Ecto neural progenitor cell (in vitro differentiated cells): ENCODE data around the gene CSTPP1.
"Not testable (repeated sequence)": the region's sequence is repeated elsewhere in the genome, so short reads cannot be mapped to it uniquely, and the experiment has no call there.

Source experiments
- DNase-seq: peaks from one replicate; pipeline ENCODE4 v3.0.0-alpha.2; 2018; ENCODE audit warnings: low spot score

CSTPP1 gene

DNA sequence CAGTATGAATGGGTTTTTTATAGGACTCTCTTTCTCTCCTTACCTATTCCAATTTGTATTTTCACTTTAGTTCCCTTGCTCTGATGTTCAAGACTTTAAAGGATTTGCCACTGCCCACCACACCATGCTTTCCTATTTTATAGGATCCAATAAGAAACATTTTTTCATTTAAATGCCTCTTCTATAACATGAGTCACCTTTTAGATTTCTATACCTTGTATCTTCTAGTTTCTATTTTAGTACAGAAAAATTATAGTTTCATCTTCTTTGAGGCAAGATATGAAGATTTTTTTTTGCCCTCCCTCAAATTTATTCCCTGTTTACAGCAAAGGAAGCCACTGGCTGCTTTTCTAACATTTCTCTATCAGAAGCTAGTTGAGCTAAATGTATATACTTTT lies 163.4 kb downstream of the CSTPP1 start:
- DNase-seq, result no peak

DNA sequence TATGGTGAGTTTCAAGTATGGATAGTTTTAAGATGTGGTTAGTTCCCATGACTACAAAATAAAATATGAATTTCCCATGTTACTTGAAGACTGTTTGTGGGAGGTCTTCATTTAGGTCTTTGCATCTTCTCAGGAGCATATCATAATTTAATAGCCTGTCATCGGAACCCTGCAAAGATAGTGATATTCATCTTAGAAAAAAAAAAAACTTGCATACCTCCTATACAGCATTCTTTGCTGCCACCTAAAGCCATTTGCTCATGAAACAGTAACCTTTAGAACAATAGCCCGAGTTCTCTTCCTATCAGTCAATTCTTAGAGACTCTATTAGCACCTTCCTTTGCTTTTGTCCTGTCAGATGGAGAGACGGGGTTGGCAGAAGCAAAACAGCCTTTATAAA lies 164.8 kb downstream of the CSTPP1 start:
- no peak for DNase-seq

DNA sequence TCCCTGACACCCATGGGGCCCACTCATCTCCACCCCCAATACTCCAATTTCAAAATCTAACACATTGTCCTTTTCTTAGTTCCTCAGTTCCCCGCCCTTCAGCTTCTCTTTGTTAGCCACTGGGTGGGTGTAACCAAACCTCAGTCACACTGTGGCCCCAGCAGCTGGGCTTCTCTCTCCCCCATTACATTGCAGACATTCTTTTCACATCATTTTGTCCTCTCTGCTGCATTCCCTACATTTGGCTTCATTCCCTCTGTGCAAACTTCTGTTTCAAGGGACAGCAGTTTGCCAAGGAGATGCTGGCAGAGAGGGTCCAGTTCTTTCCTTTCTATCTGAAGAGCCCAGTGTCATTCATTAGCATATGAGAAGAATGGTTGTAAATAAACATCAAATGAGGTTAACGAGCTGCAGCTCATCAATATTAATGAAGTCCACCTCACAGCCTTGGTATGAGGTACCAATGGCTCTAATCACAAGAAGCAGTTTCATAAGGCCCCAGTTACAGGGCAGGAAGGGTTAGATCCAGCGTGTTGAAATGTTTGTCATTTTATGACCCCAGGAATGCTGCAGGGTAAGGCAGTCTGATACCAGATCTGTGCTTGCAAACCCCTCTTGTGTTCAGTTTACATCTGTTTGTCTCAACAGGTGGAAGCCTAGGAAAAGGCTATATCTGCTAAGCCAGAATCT lies 167.8 kb downstream of the CSTPP1 start:
- peak; percentile 52 for DNase-seq

GRCh38 chr11:47105541-47105940 lies 169.0 kb downstream of the CSTPP1 start:
- DNase-seq, result no peak

GRCh38 chr11:47105974-47106373 lies 169.4 kb downstream of the CSTPP1 start:
- DNase-seq, result no peak

DNA sequence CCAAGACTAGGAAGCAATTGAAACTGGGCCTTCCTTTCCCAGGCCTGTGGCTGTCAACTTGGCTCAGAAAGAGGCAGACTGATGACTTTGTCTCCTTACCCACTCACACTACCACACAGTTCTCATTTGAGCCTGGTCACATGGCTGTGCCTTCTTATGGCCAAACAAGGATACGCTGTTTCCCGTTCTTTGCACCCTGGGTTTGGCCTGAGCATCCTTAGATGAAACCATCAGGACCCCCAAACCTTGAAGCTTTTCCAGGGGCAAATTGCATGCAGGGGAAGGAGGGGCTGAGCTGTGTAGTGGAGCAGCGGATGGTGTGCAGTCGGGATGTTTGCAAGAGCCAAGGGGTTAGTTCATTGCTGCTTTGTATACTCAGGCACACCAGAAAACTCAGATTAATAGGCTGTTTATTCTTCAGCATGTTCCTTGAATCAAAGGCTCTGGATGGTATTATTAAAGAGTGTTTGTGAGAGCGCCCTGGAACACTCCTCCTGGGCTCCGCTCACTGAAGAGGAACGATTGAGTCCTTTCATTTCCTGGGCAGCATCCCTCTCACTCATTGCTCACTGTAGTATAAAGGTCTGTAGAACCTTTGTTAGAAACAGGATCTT lies 170.3 kb downstream of the CSTPP1 start:
- no peak for DNase-seq

DNA sequence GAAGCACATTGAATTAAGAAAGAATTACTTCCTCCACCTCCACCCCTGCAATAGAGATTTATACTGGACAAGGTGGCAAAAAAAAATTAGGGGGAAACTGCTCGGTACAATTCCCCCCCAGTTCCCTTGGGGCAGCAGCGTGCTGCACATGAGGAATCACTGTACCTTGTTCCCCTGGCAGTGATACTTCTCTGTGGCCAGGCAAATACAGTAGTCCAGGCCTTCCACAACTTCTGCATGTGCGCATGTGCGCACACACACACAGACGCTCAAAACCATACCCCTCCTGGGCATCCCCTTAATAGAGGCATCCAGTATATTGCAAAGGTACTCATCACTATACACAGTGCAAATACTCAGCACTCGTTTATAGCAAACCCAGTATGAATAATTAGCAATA lies 171.2 kb downstream of the CSTPP1 start:
- no peak for DNase-seq

DNA sequence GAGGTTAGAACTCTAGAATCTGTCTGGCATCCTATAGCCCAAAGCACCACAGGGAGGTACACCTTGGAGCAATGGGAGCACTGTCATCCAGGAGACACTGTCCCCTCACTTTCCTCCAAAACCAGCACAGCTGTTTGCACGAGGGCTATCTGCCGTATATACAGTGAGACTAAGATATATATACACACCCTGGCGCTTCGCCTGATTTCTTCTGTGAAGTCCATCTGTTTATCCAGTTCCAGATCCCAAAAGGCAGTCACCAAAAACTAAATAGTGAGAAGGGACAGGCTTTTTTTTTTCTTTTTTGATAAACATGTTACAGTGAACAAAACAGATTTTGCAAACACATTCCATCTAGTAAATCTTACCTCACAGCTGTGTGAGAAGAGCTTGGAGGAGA lies 171.7 kb downstream of the CSTPP1 start:
- no peak for DNase-seq

- DNase-seq, result no peak
Observed at GRCh38 chr11:47109051-47109726, 172.6 kb downstream of the CSTPP1 start.

GRCh38 chr11:47109727-47110246 lies 173.2 kb downstream of the CSTPP1 start:
- DNase-seq, result no peak

GRCh38 chr11:47111318-47111804 lies 174.8 kb downstream of the CSTPP1 start:
- no peak for DNase-seq

DNA sequence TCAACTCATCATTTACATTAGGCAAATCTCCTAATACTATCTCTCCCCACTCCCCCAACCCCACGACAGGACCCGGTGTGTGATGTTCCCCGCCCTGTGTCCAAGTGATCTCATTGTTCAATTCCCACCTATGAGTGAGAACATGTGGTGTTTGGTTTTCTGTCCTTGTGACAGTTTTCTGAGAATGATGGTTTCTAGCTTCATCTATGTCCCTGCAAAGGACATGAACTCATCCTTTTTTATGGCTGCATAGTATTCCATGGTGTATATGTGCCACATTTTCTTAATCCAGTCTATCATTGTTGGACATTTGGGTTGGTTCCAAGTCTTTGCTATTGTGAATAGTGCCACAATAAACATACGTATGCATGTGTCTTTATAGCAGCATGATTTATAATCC lies 176.4 kb downstream of the CSTPP1 start:
- DNase-seq, result not testable (repeated sequence)

- DNase-seq, result peak; percentile 46
Observed at GRCh38 chr11:47118958-47119688, 182.6 kb downstream of the CSTPP1 start.

DNA sequence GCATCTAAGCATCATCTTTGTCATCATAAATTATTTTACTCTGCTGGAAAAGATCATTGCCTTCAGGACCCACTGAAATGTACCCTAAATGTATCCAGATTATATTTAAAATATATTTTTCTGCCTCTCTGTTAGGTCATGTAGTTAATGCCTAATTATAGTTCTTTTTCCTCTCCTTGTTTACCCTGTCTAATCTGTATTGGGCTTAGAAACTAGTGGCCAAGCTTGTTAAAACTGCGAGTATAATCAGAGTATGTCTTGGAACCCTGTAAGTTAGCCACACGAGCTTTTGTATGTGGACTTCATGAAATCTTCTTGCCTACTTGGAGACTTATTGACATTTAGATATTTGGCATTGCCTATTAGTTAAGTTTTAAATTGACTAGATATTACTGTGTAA lies 184.5 kb downstream of the CSTPP1 start:
- no peak for DNase-seq

GRCh38 chr11:47121731-47122130 lies 185.2 kb downstream of the CSTPP1 start:
- no peak for DNase-seq

- no peak for DNase-seq
Observed at GRCh38 chr11:47123094-47123493, 186.5 kb downstream of the CSTPP1 start.

- no peak for DNase-seq
Observed at GRCh38 chr11:47124675-47125074, 188.1 kb downstream of the CSTPP1 start.

DNA sequence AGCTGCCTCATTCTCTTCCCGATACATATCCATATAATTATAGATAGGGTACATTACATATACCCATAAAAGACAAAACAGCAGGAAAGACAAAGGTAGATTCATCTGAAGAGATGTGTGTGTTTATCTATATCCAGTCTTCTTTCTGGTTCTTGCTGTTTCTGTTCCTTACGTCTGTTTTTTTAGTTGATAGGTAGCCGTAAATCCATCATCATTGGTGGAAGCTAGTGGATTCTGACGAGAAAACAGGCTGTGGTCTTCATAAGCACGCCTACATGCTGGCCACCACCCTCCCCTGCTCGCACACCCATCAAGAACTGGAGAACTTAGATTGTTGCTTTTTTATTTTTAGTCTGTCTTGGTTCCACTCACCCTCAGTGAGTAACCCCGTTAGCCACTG lies 188.5 kb downstream of the CSTPP1 start:
- DNase-seq, result no peak

GRCh38 chr11:47127213-47127612 lies 190.7 kb downstream of the CSTPP1 start:
- no peak for DNase-seq

DNA sequence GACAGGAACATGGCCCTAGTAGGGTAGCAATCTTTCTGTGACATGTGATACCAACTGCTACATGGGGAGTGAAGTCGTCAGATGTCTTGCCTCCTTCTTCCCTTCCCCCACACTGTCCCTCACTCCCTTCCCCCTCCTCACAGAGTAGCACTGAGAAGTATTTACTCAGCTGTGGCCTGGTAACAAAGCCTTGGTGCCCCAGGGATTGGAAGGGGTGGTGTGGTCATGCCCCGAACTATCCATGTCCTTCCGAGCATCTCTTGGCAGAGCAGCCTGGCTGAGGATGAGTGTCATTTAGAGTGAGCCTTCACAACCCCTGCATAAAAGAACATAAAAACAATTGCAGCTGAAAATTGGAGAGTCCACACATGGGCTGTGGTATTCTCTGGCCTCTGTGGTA lies 194.0 kb downstream of the CSTPP1 start:
- no peak for DNase-seq

GRCh38 chr11:47131136-47131535 lies 194.6 kb downstream of the CSTPP1 start:
- DNase-seq, result no peak

DNA sequence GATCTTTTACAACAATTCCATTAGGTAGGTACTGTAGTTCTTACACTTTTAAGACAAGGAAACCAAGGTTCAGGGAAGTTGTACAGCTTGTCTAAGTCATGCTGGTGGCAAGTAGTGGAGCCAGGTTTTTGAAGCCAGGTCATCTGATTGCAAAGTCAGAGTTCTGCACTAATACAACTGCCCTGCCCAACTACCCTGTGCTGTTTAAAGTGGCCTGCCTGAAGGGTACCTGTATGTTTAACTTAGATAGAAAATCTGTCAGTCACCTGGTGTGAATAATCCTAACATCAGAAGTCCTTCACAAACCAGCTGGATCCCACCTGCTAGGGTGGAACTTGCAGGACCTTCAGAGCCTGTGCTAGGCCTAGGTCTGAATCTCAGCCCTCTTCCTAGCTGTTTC lies 195.9 kb downstream of the CSTPP1 start:
- DNase-seq, result no peak
